MCF 10A (cell line): Measurements from ENCODE around the gene YIF1A. TPM values are rescaled to one million over a fixed set of nuclear protein-coding genes. Genes with fewer than 3 reads are reported as not detected.
"Not testable (repeated sequence)": the region's sequence is repeated elsewhere in the genome, so short reads cannot be mapped to it uniquely, and the experiment has no call there.

Source experiments
- BruUV-seq: library from RNA; stranded (reverse); fragments of 400-500 nt; replicated peaks from 2 replicates; lab custom pipeline; 2021; lab: Mats Ljungman, UMichigan
- CTCF ChIA-PET: fragments of 300-600 bp; sonication (Branson Sonifier 250); formaldehyde crosslinking; extraction: SDS; loops from one replicate; lab custom pipeline; 2021; ENCODE audit warnings: antibody characterized with exemption, inconsistent platforms; lab: Yijun Ruan, JAX
- POLR2A ChIA-PET: fragments of 300-600, 350-650 bp; sonication (Branson Sonifier 250); formaldehyde crosslinking; extraction: SDS; loops from one replicate; lab custom pipeline; 2020; ENCODE audit warnings: antibody characterized with exemption, inconsistent platforms; lab: Yijun Ruan, JAX
- DNase-seq: peaks from one replicate; pipeline ENCODE4 v3.0.0-alpha.2; 2018; ENCODE audit not compliant: unreplicated experiment
- H3K27ac Mint-ChIP-seq: one replicate; pipeline ENCODE4 v1.8.0; 2022; ENCODE audit warnings: mild to moderate bottlenecking, low read depth, mixed read lengths; ENCODE audit not compliant: unreplicated experiment
- H3K27me3 Mint-ChIP-seq: one replicate; pipeline ENCODE4 v1.8.0; 2022; ENCODE audit warnings: mixed read lengths; ENCODE audit not compliant: insufficient read depth, unreplicated experiment
- H3K36me3 Mint-ChIP-seq: one replicate; pipeline ENCODE4 v1.8.0; 2022; ENCODE audit warnings: mild to moderate bottlenecking, moderate library complexity, mixed read lengths; ENCODE audit not compliant: insufficient read depth, unreplicated experiment
- H3K4me1 Mint-ChIP-seq: one replicate; pipeline ENCODE4 v1.8.0; 2022; ENCODE audit warnings: mixed read lengths; ENCODE audit not compliant: insufficient read depth, unreplicated experiment
- H3K4me3 Mint-ChIP-seq: one replicate; pipeline ENCODE4 v1.8.0; 2022; ENCODE audit warnings: mild to moderate bottlenecking, moderate library complexity, mixed read lengths; ENCODE audit not compliant: unreplicated experiment
- H3K9me3 Mint-ChIP-seq: one replicate; pipeline ENCODE4 v1.8.0; 2022; ENCODE audit warnings: mixed read lengths; ENCODE audit not compliant: unreplicated experiment
- CTCF ChIP-seq: fragments of 200-600 bp; IDR thresholded peaks from one replicate; pipeline ENCODE4 v1.8.0; 2022; ENCODE audit warnings: antibody characterized with exemption, mild to moderate bottlenecking; ENCODE audit not compliant: unreplicated experiment
- intact Hi-C: fragments of 100-400 bp; cut with micrococcal nuclease; formaldehyde crosslinking; loops from 2 replicates; pipeline ENCODE4 v1.14.1; 2022
- total RNA-seq: library from RNA; stranded (reverse); gene quantifications from 2 replicates; pipeline ENCODE4 v1.2.3, GENCODE V29; 2022

Gene YIF1A
- total RNA-seq, 1 experiment from 2014 or later = 143 TPM

GRCh38 chr11:66311965-66312548 lies 23.1 kb upstream of the YIF1A start:
- POLR2A ChIA-PET = interaction anchor here (0.6 to 3.5 kb wide), 27 partner anchors 8 to 934 kb away, joined by 3 to 45 read pairs (median 4); partner anchors contain the start of genes B4GAT1, BRMS1, DPP3 and RAB1B
- Mint-ChIP-seq H3K4me1 (peaks cover 12% of the 10 kb centered on the region), H3K9me3 (no peaks in the 10 kb centered on the region), H3K4me3 (peak overlapping the region; percentile 79), H3K27ac (peak overlapping the region; percentile 81), H3K27me3 (no peaks in the 10 kb centered on the region), H3K36me3 (no peaks in the 10 kb centered on the region)
- CTCF ChIA-PET = interaction anchor here (0.6 to 5.5 kb wide), 36 partner anchors 9 to 1897 kb away, joined by 3 to 48 read pairs (median 4); partner anchors contain the start of genes BRMS1, MRPL11, NPAS4 and RIN1
- peak; percentile 92 for DNase-seq
- peak; percentile 97 for TF ChIP-seq CTCF
- no TSS peak for BruUV-seq
- intact Hi-C loops = loop anchor here (1.0 to 2.0 kb wide), 6 partner anchors 16 to 127 kb away; partner anchors contain the start of genes MRPL11, RIN1 and YIF1A

DNA sequence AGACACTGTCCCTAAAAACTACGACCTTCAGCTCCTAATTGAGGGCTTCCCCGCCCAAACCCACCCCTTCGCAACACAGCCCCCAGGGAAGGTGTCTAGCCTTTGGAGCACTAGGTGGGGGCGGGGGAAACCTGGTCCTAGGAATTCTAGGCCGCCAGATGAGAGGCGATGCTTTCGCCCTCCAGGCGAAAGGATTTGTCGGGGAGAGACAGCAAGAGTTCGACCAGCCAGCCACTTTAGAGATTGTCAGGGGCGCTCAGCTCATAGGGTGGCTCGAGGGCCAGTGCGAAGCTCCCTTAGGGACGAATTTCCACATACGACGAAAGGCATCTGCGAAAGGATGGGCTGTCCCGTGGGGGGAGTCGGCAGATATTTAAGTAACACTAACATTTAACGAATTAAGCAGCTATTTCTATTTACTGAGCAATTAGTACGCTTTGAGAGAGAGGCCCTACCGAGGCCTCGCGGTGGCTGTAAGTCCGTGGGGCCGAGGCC lies 22.6 kb upstream of the YIF1A start:
- Mint-ChIP-seq H3K9me3 (no peaks in the 10 kb centered on the region), H3K27me3 (no peaks in the 10 kb centered on the region), H3K36me3 (no peaks in the 10 kb centered on the region), H3K27ac (peak overlapping the region; percentile 81), H3K4me1 (peaks cover 12% of the 10 kb centered on the region), H3K4me3 (peak overlapping the region; percentile 79)
- intact Hi-C loops = loop anchor here (1.0 kb wide), 1 partner anchor 78 kb away; no protein-coding TSS in a partner anchor
- ChIA-PET POLR2A (interaction anchor here (0.9 to 3.5 kb wide), 13 partner anchors 13 to 308 kb away, joined by 3 to 45 read pairs (median 6); partner anchors contain the start of genes BRMS1, RIN1, SLC29A2 and YIF1A), CTCF (interaction anchor here (0.6 to 5.5 kb wide), 32 partner anchors 9 to 1897 kb away, joined by 3 to 48 read pairs (median 5); partner anchors contain the start of genes BRMS1, MRPL11, NPAS4 and RIN1)
- BruUV-seq = no TSS peak
- DNase-seq = no peak
- TF ChIP-seq CTCF = no peak

GRCh38 chr11:66310803-66311440 lies 22.0 kb upstream of the YIF1A start:
- DNase-seq = not testable (repeated sequence)

DNA sequence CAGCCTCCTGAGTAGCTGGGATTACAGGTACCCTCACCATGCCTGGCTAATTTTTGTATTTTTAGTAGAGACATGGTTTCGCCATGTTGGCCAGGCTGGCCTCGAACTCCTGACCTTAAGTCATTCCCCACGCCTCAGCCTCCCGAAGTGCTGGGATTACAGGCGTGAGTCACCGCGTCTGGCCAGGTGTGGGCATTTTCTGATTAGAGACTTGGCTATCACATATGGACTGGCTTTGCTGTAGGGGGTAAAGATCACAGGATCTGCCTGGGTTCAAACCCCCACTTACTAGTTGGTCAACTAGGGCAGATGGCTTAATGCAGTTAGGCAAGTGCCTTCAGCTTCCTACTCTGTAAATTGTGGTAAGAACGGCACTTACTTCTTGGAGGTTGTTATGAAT lies 21.4 kb upstream of the YIF1A start:
- no peaks in the 10 kb centered on the region for H3K27me3 Mint-ChIP-seq
- intact Hi-C loops = no loop called here
- DNase-seq = no peak
- H3K4me3 Mint-ChIP-seq = no peak overlapping the region
- TF ChIP-seq CTCF = no peak
- peaks cover 8% of the 10 kb centered on the region for H3K4me1 Mint-ChIP-seq
- ChIA-PET POLR2A (interaction anchor here (0.9 to 3.4 kb wide), 4 partner anchors 20 to 34 kb away, joined by 3 to 19 read pairs (median 3); partner anchors contain the start of genes BRMS1 and YIF1A), CTCF (interaction anchor here (0.7 to 5.5 kb wide), 6 partner anchors 22 to 79 kb away, joined by 3 to 48 read pairs (median 5); partner anchors contain the start of gene RIN1)
- H3K9me3 Mint-ChIP-seq = no peaks in the 10 kb centered on the region
- H3K36me3 Mint-ChIP-seq = no peaks in the 10 kb centered on the region
- BruUV-seq = no TSS peak
- no peak overlapping the region for H3K27ac Mint-ChIP-seq

More at GRCh38 chr11:66310803-66311440, 22.0 kb upstream of the YIF1A start:
- Mint-ChIP-seq H3K4me1 (peaks cover 12% of the 10 kb centered on the region), H3K27ac (peak overlapping the region; percentile 81)
- not testable (repeated sequence) for H3K36me3 Mint-ChIP-seq, BruUV-seq, H3K9me3 Mint-ChIP-seq, H3K27me3 Mint-ChIP-seq, H3K4me3 Mint-ChIP-seq
- ChIA-PET POLR2A (interaction anchor here (0.9 to 3.5 kb wide), 12 partner anchors 14 to 78 kb away, joined by 3 to 45 read pairs (median 7); partner anchors contain the start of genes BRMS1, RIN1, SLC29A2 and YIF1A), CTCF (interaction anchor here (0.6 to 5.5 kb wide), 27 partner anchors 9 to 606 kb away, joined by 3 to 48 read pairs (median 6); partner anchors contain the start of genes BRMS1, MRPL11 and RIN1)
- intact Hi-C loops = loop anchor here (1.0 kb wide), 1 partner anchor 78 kb away; no protein-coding TSS in a partner anchor
